GM10266 (cell line): ENCODE results near the gene MAP3K14.
A peak's percentile ranks its signal among the peaks of the same experiment; 100 is the strongest.

ENCODE experiments used
- DNase-seq: peaks from one replicate; pipeline ENCODE4 v3.0.0; 2012; ENCODE audit errors: extremely low spot score
- TF ChIP-seq, protein P1 (sequence below): IDR thresholded peaks from 2 replicates; pipeline ENCODE4 v1.5.1; 2012; ENCODE audit warnings: mild to moderate bottlenecking, low read depth; ENCODE audit not compliant: control insufficient read depth, insufficient read depth; ENCODE audit errors: missing control alignments

MAP3K14 gene

DNA sequence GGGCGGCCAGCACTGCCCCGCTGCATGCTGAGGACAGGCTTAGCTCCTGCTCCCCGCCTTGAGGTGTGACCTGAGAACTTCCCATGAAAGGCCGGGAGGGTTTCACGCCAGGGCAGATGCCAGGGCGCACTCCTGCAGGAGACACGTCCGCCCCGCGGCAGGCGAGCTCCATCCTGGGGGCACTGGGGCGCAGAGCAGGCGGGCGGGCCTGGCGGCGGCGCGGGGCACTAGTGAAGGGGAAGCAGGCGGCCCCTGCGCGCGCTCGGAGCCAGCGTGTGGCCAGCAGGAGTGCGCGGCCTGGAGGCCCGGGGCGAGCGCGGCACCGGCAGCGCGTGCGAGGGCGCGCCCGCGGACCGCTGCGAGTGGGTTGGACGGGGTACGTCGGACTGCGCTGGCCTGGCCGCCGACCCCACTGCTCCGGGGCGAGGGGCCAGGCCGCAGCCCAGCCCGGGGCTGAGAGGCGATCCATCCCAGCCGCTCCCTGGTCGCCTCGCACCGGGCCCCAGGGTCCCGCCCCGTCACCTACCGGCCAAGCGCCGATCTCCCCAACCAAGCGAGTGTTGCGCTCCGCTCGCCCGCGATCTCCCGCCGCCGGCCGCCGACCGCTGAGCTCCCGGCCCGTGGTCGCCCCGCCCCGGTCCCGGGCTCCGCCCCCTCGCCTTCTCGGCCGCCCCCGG lies at the start of gene MAP3K14:
Gene MAP3K14 (minus strand): TSS at position 587 of the 677 bp plus-strand sequence. CDS start 26,275 bp downstream, outside the sequence.
- TF ChIP-seq, protein P1, sequence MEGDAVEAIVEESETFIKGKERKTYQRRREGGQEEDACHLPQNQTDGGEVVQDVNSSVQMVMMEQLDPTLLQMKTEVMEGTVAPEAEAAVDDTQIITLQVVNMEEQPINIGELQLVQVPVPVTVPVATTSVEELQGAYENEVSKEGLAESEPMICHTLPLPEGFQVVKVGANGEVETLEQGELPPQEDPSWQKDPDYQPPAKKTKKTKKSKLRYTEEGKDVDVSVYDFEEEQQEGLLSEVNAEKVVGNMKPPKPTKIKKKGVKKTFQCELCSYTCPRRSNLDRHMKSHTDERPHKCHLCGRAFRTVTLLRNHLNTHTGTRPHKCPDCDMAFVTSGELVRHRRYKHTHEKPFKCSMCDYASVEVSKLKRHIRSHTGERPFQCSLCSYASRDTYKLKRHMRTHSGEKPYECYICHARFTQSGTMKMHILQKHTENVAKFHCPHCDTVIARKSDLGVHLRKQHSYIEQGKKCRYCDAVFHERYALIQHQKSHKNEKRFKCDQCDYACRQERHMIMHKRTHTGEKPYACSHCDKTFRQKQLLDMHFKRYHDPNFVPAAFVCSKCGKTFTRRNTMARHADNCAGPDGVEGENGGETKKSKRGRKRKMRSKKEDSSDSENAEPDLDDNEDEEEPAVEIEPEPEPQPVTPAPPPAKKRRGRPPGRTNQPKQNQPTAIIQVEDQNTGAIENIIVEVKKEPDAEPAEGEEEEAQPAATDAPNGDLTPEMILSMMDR, result peak; percentile 34
- no peak for DNase-seq

DNA sequence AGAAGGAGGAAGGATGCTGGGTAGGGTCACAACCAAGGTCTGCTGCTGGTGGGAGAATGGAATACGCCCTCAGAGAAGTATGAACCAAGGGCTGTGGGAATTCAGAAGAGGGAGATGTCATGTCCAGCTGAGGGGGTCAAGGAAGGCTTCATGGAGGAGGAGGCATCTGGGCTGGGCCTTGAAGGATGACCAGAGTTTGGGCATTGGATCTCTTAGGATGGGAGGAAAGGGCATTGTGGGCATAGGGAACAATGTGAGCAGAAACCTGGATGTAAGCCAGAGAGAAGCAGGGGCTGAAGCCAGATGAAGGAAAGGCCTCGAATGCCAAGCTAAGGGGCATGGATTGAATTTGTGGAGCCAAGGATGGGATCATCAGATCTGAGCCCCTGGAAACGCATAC lies 49.2 kb upstream of the MAP3K14 start:
- TF ChIP-seq, protein P1, result no peak
- DNase-seq, result no peak

DNA sequence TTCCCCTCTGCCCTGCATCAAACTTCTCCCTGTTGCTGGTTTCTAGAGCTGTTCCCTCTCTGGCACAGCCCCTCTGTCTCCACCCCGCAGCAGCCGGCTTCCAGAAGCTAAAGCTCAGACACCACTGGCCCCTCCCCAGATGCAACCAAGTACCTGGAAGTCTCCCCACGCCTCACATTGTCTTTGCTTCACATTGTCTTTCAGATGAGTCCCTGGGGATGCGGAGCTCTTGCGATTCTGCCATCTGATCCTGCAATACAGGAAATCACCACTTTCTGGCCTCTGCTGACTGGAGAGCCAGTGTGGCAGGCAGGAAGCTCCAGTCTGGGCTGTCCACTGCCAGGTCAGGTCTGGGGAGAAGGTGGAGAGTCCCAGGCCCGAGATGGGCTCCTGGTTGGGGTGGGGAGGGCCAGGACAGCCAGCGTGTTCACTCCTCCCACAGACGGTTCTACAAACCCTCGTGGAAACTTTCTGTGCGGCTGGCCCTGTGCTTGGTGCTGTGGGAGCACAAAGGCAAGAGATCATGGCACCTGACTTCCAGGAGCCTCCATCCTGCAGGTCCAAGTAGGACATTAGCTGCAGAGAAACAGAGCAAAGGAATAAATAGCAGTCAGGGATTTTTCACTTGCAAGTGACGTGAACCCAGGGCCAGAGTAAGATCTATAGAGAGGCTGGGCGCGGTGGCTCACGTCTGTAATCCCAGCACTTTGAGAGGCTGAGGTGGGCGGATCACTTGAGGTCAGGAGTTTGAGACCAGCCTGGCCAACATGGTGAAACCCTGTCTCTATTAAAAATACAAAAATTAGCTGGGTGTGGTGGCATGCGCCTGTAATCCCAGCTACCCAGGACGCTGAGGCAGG lies 47.9 kb upstream of the MAP3K14 start:
- TF ChIP-seq, protein P1, result no peak
- DNase-seq, result no peak

DNA sequence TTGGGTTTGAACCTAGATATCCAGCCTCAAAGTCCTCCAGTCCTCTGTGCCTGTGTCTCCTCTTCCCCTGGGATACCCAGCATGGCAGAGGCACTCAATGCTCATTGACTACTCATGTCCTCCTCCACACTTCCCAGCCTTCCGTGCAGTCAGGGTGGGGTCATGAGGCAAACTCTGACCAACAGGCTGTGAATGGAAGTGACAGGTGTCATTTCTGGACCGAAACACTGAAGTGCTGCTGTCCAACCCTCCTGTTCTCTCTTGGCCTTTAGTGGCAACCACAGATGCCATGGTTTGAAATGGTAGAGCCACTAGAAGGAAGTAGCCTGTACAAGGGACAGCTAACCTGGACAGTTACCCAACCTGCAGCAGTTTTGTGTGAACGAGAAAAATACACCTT lies 46.7 kb upstream of the MAP3K14 start:
- DNase-seq, result no peak
- TF ChIP-seq, protein P1, result no peak

DNA sequence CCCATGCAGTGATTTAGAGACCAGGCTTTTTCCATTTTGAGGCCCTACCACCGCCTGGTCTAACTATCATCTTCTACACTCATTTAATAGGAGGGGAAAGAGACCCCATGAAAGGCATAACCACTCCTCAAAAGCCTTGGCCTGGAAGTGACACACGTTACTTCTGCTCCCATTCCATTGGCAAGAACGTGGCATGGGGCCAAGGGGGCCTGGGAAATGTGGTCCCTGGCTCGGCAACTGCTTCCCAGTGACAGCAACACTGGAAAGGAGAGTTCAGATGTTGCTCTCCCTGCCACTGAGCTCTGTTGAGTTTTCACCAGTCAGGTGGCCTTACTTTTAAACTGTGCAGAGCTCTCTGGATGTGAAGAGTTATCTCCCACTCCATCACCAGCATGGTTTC lies 45.2 kb upstream of the MAP3K14 start:
- TF ChIP-seq, protein P1, result no peak
- DNase-seq, result no peak

DNA sequence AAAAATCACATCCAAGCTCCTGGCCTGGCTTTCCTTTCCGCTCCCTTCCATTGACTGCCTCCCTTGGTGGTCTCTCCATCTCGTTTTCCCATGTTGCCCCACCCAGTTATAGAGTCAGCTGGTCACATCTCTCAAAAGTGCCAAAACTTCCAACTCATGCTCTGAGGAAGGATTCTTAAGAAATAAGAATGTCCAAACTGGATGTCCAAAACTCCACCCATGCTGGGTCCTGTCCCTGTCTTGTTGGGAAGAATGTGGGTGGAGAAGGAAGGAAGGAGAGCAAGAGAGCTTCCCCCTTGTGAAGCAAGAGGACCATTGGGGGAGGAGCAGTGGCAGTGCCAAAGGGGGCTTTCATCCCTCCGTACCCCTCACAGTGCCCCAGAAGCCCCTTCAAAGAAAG lies 44.6 kb upstream of the MAP3K14 start:
- DNase-seq, result no peak

More for the DNA sequence above, 44.6 kb upstream of the MAP3K14 start:
- TF ChIP-seq, protein P1, result no peak
